Osteocyte (in vitro differentiated cells): ENCODE measurements around the gene FFAR2. TPM values are rescaled to one million over a fixed set of nuclear protein-coding genes. Genes with fewer than 3 reads are reported as not detected.

Source experiments
- DNase-seq: peaks from one replicate; pipeline ENCODE4 v3.0.0; 2021; ENCODE audit warnings: mixed read lengths; ENCODE audit not compliant: unreplicated experiment; ENCODE audit errors: extremely low spot score
- H3K27ac Mint-ChIP-seq: one replicate; pipeline ENCODE4 v1.8.0; 2021; ENCODE audit warnings: mild to moderate bottlenecking, mixed read lengths; ENCODE audit not compliant: unreplicated experiment
- H3K27me3 Mint-ChIP-seq: one replicate; pipeline ENCODE4 v1.8.0; 2021; ENCODE audit warnings: mixed read lengths; ENCODE audit not compliant: unreplicated experiment
- H3K36me3 Mint-ChIP-seq: one replicate; pipeline ENCODE4 v1.8.0; 2021; ENCODE audit warnings: mixed read lengths; ENCODE audit not compliant: unreplicated experiment
- H3K4me1 Mint-ChIP-seq: one replicate; pipeline ENCODE4 v1.8.0; 2021; ENCODE audit warnings: mixed read lengths; ENCODE audit not compliant: unreplicated experiment
- H3K4me3 Mint-ChIP-seq: one replicate; pipeline ENCODE4 v1.8.0; 2021; ENCODE audit warnings: mild to moderate bottlenecking, moderate library complexity, mixed read lengths; ENCODE audit not compliant: unreplicated experiment
- H3K9me3 Mint-ChIP-seq: one replicate; pipeline ENCODE4 v1.8.0; 2021; ENCODE audit warnings: mixed read lengths; ENCODE audit not compliant: unreplicated experiment
- CTCF ChIP-seq: fragments of 200-600 bp; sonication (generic); IDR thresholded peaks from 2 replicates; pipeline ENCODE4 v1.5.0; 2021; ENCODE audit warnings: antibody characterized with exemption, mild to moderate bottlenecking, moderate library complexity
- total RNA-seq: library from RNA; stranded (reverse); gene quantifications from 2 replicates; pipeline ENCODE4 v1.2.1, GENCODE V29; 2021

Gene FFAR2
- total RNA-seq, 1 donor from 2014 or later = not detected

- H3K27ac Mint-ChIP-seq = no peak overlapping the region
- H3K4me1 Mint-ChIP-seq = peaks cover 3% of the 10 kb centered on the region
- no peak for DNase-seq
- no peak for TF ChIP-seq CTCF
- H3K36me3 Mint-ChIP-seq = no peaks in the 10 kb centered on the region
- H3K9me3 Mint-ChIP-seq = peaks cover 5% of the 10 kb centered on the region
- H3K4me3 Mint-ChIP-seq = no peak overlapping the region
- peaks cover 5% of the 10 kb centered on the region for H3K27me3 Mint-ChIP-seq
These were observed 12.2 kb upstream of the FFAR2 start for GRCh38 chr19:35435896-35436295.

DNA sequence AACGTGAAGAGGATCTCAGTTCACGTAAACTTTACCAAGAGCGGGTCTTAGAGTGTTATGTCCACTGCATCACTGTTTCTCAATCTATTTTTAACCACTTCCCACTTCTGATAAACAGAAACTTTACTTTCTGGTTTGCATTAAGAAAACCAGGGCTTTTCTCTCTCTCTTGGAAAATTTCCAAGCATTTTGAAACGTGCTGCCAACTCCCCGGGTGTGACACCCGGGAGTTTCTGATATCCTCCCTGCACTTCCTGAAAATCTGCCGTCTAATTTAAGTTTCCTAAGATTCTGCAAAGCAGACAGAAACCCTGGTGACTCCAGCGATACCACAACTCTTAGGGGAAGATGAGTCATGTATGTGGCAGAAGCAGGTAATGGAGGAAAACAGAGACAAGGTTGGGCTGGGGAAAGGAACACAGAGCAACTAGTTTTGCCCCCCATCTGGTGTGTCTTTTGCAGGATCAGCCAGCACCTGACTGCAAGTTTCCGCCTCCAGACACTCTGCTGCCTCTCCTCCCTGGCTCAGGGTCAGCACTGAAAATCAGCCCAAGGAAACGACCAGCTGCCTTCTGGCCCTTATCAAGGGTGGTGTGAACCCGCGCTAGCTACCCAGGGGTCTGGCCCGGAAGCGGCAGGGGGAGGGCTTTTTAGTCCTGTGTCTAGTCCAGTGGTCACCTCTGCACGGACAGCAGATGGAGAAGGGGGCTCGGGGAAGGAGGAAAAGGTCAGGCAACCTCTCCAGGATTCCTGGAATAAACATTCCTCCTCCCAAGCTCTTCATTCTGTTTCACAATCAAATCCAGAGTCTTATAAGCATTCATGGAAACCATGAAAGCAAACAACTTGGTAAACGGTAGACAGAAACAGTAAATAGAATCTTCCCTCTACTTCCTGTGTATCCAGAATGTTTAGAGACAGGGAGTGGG, 11.3 kb upstream of the FFAR2 start:
- no peak for DNase-seq
- Mint-ChIP-seq H3K4me3 (no peak overlapping the region), H3K4me1 (peaks cover 3% of the 10 kb centered on the region), H3K36me3 (no peaks in the 10 kb centered on the region), H3K9me3 (no peaks in the 10 kb centered on the region), H3K27ac (no peak overlapping the region), H3K27me3 (peaks cover 5% of the 10 kb centered on the region)
- TF ChIP-seq CTCF = no peak

DNA sequence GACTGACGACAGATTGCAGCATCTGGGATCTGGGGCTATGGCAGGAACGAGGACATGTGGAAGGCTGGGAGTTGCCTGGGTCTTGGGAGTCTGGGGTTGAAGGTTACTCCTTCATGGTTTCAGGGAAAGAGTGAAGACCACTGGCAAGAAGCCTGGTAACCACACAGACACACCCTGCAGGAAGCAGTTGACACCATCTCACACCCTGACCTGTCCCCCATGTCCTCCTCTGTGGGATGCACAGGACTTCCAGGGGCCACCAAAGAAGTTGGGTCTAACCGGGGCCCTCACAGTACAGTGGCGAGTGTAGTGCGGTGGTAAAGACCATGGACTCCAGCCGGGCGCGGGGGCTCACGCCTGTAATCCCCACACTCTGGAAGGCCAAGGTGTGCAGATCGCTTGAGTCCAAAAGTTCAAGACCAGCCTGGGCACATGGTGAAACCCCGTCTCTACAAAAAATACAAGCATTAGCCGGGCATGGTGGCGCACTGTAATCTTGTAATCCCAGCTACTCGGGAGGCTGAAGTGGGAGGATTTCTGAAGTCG, 10.6 kb upstream of the FFAR2 start:
- TF ChIP-seq CTCF = no peak
- Mint-ChIP-seq H3K27ac (no peak overlapping the region), H3K4me1 (peaks cover 3% of the 10 kb centered on the region), H3K9me3 (no peaks in the 10 kb centered on the region), H3K36me3 (no peaks in the 10 kb centered on the region), H3K4me3 (no peak overlapping the region), H3K27me3 (peaks cover 5% of the 10 kb centered on the region)
- DNase-seq = no peak

DNA sequence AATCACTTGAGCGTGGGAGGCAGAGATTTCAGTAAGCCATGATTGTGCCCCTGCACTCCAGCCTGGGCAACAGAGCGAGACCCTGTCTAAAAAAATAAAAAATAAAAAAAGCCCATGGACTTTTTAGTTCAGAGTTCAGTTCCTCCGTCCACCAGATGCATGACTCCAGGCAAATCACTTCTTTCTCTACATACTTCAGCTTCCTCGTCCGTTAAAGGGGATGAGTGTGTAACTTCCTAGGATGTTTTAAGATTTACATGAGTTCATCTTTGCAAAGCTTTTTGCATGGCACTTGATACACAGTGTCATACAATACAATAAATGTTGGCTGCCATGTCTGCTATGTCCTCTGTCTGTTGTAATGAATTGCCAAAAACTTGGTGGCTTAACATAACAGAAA, 10.0 kb upstream of the FFAR2 start:
- H3K4me1 Mint-ChIP-seq = peaks cover 3% of the 10 kb centered on the region
- H3K9me3 Mint-ChIP-seq = no peaks in the 10 kb centered on the region
- no peaks in the 10 kb centered on the region for H3K36me3 Mint-ChIP-seq
- H3K27ac Mint-ChIP-seq = no peak overlapping the region
- peaks cover 5% of the 10 kb centered on the region for H3K27me3 Mint-ChIP-seq
- TF ChIP-seq CTCF = no peak
- no peak overlapping the region for H3K4me3 Mint-ChIP-seq
- DNase-seq = no peak

DNA sequence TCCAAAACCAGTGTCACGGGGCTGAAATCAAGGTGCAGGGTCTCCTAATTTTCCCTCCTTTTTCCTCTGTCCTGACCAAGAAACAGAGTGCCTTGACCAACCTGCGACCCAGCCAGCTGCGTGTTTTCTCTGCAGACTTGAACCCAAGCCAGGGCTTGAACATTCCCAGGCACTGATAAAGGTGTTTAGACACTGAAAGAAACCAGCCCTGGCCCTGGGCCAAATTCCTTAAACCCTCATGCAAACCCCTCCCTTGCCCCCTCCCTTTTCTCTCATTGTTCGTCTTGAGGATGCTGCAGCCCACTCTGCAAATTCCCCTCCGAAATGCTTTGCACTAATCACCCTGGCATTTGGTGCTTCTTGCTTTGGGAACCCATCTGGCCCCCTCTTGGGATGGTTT, 9.5 kb upstream of the FFAR2 start:
- no peak overlapping the region for H3K4me3 Mint-ChIP-seq
- no peak for DNase-seq
- H3K4me1 Mint-ChIP-seq = peaks cover 3% of the 10 kb centered on the region
- no peaks in the 10 kb centered on the region for H3K9me3 Mint-ChIP-seq
- H3K27me3 Mint-ChIP-seq = peaks cover 5% of the 10 kb centered on the region
- no peaks in the 10 kb centered on the region for H3K36me3 Mint-ChIP-seq
- H3K27ac Mint-ChIP-seq = no peak overlapping the region
- TF ChIP-seq CTCF = no peak
